ENCODE results near the gene RAB11FIP4.
A peak's percentile ranks its signal among the peaks of the same experiment; 100 is the strongest.

RAB11FIP4 gene

DNA sequence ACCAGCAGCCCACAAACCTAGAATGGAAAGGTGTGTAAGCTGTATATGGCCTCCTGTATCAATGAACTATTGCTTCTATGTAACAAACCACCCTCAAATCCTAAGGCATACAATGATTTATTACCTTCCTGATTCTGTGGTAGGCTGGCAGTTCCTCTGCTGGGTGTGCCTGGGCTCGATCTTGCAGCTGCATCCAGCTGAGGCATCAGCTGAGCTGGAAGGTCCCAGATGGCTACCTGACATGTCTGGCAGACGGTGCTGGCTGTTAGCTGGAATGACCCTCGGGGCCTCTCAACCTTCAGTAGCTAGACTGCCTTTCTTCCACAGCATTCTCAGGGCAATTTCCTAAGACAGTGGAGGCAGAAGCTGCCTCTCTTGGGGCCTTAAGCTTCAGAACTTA is 152.7 kb downstream of the RAB11FIP4 start:
- Histone ChIP-seq H3K27me3 (ENCODE audit: control insufficient read depth, insufficient read depth, low read length) (no peaks in the 10 kb centered on the region), H3K27ac (ENCODE audit: low read depth, low read length) (no peak overlapping the region), H3K4me3 (ENCODE audit: low read depth, low read length) (no peak overlapping the region), H3K9me3 (ENCODE audit: control insufficient read depth, insufficient read depth, low read depth, low read length) (no peaks in the 10 kb centered on the region), H3K36me3 (ENCODE audit: control insufficient read depth, insufficient read depth, low read length) (no peaks in the 10 kb centered on the region), H3K9ac (ENCODE audit: low read length) (no peak overlapping the region), H3K4me1 (ENCODE audit: control insufficient read depth, insufficient read depth, low read length) (no peaks in the 10 kb centered on the region)

DNA sequence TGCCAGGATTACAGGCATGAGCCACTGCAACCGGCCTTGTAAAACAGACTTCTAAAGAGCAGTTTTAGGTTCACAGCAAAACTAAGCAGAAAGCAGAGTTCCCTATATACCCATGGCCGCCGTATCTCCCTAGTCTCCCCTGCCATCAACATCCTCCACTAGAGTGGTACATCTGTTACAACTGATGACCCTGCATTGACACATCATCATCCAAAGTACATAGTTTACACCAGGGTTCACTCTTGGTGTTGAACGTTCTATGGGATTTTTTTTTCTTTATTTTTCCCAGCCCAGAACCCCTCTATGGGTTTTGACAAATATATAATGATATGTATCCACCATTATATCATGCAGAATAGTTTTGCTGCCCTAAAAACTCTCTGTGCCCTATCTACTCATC is 155.2 kb downstream of the RAB11FIP4 start:
- Histone ChIP-seq H3K4me1 (ENCODE audit: control insufficient read depth, insufficient read depth, low read length) (no peaks in the 10 kb centered on the region), H3K36me3 (ENCODE audit: control insufficient read depth, insufficient read depth, low read length) (no peaks in the 10 kb centered on the region), H3K27me3 (ENCODE audit: control insufficient read depth, insufficient read depth, low read length) (peaks cover 6% of the 10 kb centered on the region; the same call in 1 of the 2 replicates), H3K9ac (ENCODE audit: low read length) (no peak overlapping the region), H3K27ac (ENCODE audit: low read depth, low read length) (no peak overlapping the region), H3K9me3 (ENCODE audit: control insufficient read depth, insufficient read depth, low read depth, low read length) (no peaks in the 10 kb centered on the region), H3K4me3 (ENCODE audit: low read depth, low read length) (no peak overlapping the region)

DNA sequence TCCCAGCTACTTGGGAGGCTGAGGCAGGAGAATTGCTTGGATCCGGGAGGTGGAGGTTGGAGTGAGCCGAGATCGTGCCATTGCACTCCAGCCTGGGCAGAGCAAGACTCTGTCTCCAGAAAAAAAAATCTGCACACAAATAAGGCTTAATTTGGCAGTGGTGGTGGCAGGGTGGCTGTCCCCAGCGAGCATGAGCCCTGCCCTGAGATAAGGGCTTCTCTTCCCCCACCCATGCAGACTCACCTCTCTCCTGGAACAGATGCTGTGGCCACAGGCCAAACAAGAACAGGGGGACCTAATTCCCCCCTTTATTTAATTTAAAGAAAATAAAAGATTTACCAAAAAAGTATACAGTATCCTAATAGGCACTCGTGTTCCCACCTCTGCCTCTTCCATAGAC is 157.2 kb downstream of the RAB11FIP4 start:
- peak overlapping the region; percentile 98 for H3K4me3 ChIP-seq (ENCODE audit: low read depth, low read length)
- no peaks in the 10 kb centered on the region for H3K4me1 ChIP-seq (ENCODE audit: control insufficient read depth, insufficient read depth, low read length)
- no peaks in the 10 kb centered on the region for H3K9me3 ChIP-seq (ENCODE audit: control insufficient read depth, insufficient read depth, low read depth, low read length)
- H3K27ac ChIP-seq (ENCODE audit: low read depth, low read length) = no peak overlapping the region
- peak overlapping the region; percentile 86 for H3K9ac ChIP-seq (ENCODE audit: low read length)
- no peaks in the 10 kb centered on the region for H3K36me3 ChIP-seq (ENCODE audit: control insufficient read depth, insufficient read depth, low read length)
- H3K27me3 ChIP-seq (ENCODE audit: control insufficient read depth, insufficient read depth, low read length) = peaks cover 6% of the 10 kb centered on the region; the same call in 1 of the 2 replicates

DNA sequence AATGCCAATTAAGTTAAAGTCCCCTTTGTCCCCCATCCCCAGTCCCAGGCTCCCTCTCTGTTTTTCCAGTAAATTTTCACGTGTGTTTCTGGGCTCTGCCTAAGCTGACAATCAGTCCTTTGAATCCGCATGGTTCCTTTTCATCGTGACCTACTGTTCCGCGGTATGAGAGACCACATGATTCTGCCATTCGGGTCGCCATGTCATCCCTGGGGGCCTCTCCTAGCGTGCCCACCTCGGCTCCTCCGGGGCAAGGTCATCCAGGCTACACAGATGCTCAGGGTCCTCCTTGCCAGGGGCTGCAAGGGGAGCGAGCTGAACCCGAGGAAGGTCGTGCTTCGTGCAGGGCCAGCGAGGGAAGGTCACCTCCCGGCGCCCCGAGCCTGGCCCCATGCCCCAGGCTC is 157.6 kb downstream of the RAB11FIP4 start:
- no peaks in the 10 kb centered on the region for H3K4me1 ChIP-seq (ENCODE audit: control insufficient read depth, insufficient read depth, low read length)
- peak overlapping the region; percentile 98 for H3K4me3 ChIP-seq (ENCODE audit: low read depth, low read length)
- H3K36me3 ChIP-seq (ENCODE audit: control insufficient read depth, insufficient read depth, low read length) = no peaks in the 10 kb centered on the region
- H3K27ac ChIP-seq (ENCODE audit: low read depth, low read length) = peak overlapping the region; percentile 59; the same call in 1 of the 2 replicates
- no peaks in the 10 kb centered on the region for H3K9me3 ChIP-seq (ENCODE audit: control insufficient read depth, insufficient read depth, low read depth, low read length)
- H3K27me3 ChIP-seq (ENCODE audit: control insufficient read depth, insufficient read depth, low read length) = peaks cover 6% of the 10 kb centered on the region; the same call in 1 of the 2 replicates
- H3K9ac ChIP-seq (ENCODE audit: low read length) = peak overlapping the region; percentile 86

DNA sequence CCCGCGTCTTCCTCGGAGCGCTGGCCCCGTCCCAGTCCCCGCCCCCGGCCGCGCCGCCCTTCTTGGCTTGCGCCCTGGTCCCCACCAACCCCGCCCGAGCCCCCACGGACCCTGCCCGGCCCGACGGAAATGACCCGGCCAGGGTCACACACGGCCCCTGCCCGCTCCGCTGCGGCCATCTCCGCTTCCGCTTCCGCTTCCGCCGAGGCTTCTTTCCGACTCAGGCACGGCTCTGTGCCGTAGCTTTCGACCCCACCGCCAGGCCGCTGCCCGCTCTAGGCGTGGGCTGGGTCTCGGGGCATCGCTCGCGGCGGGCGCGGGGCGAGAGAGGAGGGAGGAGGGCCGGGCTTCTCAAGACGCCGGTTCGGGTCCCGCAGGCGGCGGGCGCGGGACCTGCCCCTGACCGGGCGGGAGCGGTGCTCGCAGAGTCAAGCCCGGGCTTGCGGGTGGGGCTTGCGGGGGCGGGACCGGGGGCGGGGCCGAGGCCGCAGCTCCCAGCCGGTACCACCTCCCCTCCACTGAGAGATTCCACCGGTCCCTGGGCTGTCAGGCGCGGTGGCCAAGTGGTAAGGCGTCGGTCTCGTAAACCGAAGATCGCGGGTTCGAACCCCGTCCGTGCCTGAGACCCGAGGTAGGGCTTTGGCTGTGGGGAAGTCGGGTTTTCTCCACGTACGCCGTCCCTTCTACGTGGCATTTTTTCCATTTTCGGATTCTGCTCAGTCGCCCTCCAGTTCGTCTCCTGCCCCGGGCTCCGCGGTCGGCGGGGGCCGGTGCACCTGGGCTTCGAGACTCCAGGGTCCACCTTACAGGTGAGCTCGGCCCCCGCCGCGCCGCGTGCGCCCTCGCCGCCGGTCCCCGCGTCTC is 158.3 kb downstream of the RAB11FIP4 start:
- H3K36me3 ChIP-seq (ENCODE audit: control insufficient read depth, insufficient read depth, low read length) = no peaks in the 10 kb centered on the region
- H3K4me1 ChIP-seq (ENCODE audit: control insufficient read depth, insufficient read depth, low read length) = no peaks in the 10 kb centered on the region
- H3K9me3 ChIP-seq (ENCODE audit: control insufficient read depth, insufficient read depth, low read depth, low read length) = no peaks in the 10 kb centered on the region
- peaks cover 12% of the 10 kb centered on the region; the same call in 1 of the 2 replicates for H3K27me3 ChIP-seq (ENCODE audit: control insufficient read depth, insufficient read depth, low read length)
- peak overlapping the region; percentile 98 for H3K4me3 ChIP-seq (ENCODE audit: low read depth, low read length)
- peak overlapping the region; percentile 86 for H3K9ac ChIP-seq (ENCODE audit: low read length)
- H3K27ac ChIP-seq (ENCODE audit: low read depth, low read length) = peak overlapping the region; percentile 59; the same call in 1 of the 2 replicates

DNA sequence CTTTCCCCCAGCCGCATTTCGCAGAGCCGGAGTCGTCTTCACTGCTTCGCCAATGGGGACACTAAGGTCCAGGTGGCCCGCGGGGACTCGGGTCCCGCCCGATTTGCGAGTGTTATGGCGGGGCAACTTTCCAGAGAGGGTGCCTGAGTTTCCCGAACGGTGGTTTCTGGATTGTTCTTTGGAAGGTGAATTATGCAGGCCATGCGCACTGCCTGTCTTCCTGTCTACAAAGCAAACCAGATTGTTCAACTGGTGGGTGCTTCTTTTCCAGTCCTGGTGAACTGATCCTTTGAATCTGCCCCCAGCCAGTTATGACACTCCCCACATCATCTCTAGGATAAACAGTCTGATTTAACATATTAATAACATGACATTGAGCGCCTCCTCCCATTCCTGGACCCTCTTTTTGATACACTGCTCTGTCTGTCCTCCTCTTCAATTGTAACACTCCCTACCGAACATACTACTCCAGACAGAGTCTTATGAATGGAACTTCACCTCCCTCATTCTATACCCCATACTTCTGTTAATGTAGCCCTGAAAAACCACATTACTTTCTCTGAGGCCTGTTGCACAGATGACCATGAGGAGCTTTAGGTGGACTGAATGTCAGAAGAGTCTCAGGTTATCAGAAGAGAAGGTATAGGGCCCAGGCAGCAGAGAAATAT is 159.0 kb downstream of the RAB11FIP4 start:
- H3K36me3 ChIP-seq (ENCODE audit: control insufficient read depth, insufficient read depth, low read length) = no peaks in the 10 kb centered on the region
- no peaks in the 10 kb centered on the region for H3K4me1 ChIP-seq (ENCODE audit: control insufficient read depth, insufficient read depth, low read length)
- peaks cover 16% of the 10 kb centered on the region; the same call in 1 of the 2 replicates for H3K27me3 ChIP-seq (ENCODE audit: control insufficient read depth, insufficient read depth, low read length)
- peak overlapping the region; percentile 57 for H3K9ac ChIP-seq (ENCODE audit: low read length)
- H3K27ac ChIP-seq (ENCODE audit: low read depth, low read length) = no peak overlapping the region
- no peaks in the 10 kb centered on the region for H3K9me3 ChIP-seq (ENCODE audit: control insufficient read depth, insufficient read depth, low read depth, low read length)
- peak overlapping the region; percentile 62 for H3K4me3 ChIP-seq (ENCODE audit: low read depth, low read length)

DNA sequence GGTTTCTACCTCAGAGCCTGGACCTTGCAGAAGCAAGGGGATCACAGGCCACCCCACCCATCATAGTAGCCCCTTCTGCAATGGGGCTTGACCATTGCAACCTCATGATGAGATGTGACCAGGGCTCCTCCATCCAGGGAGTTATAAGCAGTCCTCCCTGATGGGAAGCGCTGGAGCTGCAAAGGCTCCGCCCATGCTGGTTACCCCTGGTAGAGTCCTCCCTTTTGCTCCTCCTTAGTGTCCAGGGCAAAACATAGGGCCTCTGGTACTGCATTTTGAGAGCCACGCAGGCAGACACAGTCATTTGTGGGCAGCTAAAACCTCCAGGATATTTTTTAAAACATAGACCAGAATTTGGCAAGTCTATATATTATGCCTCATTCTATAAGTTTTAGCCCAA is 161.1 kb downstream of the RAB11FIP4 start:
- H3K4me3 ChIP-seq (ENCODE audit: low read depth, low read length) = no peak overlapping the region
- H3K9ac ChIP-seq (ENCODE audit: low read length) = no peak overlapping the region
- no peaks in the 10 kb centered on the region for H3K4me1 ChIP-seq (ENCODE audit: control insufficient read depth, insufficient read depth, low read length)
- H3K27me3 ChIP-seq (ENCODE audit: control insufficient read depth, insufficient read depth, low read length) = peaks cover 16% of the 10 kb centered on the region; the same call in 1 of the 2 replicates
- no peaks in the 10 kb centered on the region for H3K9me3 ChIP-seq (ENCODE audit: control insufficient read depth, insufficient read depth, low read depth, low read length)
- H3K27ac ChIP-seq (ENCODE audit: low read depth, low read length) = no peak overlapping the region
- H3K36me3 ChIP-seq (ENCODE audit: control insufficient read depth, insufficient read depth, low read length) = no peaks in the 10 kb centered on the region

DNA sequence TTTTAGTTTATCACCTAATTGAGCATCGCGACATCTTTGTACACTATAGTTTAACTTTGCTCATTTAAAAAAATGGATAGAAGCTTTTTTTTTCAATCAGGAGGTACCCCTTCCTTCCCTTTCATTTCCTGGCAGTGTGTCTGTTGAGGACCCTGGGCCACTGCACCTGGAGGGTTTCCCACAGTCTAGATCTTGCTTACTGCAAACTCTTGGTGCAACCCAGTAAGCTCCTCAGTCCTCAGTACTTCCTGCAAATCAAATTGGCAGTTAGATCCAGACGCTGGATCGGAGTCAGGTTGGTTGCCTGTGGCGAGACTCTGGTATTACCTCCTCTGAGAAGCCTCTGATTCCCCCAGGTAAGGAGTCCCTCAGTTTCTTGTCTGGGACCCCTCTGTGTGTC is 162.0 kb downstream of the RAB11FIP4 start:
- Histone ChIP-seq H3K9me3 (ENCODE audit: control insufficient read depth, insufficient read depth, low read depth, low read length) (no peaks in the 10 kb centered on the region), H3K27me3 (ENCODE audit: control insufficient read depth, insufficient read depth, low read length) (peaks cover 24% of the 10 kb centered on the region), H3K4me1 (ENCODE audit: control insufficient read depth, insufficient read depth, low read length) (no peaks in the 10 kb centered on the region; the same call in 1 of the 2 replicates), H3K36me3 (ENCODE audit: control insufficient read depth, insufficient read depth, low read length) (no peaks in the 10 kb centered on the region), H3K4me3 (ENCODE audit: low read depth, low read length) (no peak overlapping the region), H3K27ac (ENCODE audit: low read depth, low read length) (no peak overlapping the region), H3K9ac (ENCODE audit: low read length) (no peak overlapping the region)

DNA sequence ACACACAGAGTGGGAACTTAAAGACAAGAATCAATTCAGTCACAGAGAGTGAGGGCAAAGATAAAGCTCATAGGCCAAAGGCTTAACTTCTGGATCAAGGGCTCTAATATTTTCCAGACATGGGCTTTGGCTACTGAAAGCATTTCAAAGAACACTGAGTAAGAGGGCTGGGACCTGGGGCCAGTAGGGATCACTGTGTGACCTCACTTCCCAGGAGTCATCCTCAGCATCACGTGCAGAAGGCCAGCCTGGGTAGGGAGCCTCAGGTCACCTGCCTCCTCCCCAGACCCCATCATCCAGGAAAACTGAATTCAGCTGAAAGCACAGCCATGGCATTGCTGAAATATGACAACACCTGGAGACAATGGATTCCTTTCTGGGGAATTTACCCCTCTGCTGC is 163.5 kb downstream of the RAB11FIP4 start:
- H3K4me3 ChIP-seq (ENCODE audit: low read depth, low read length) = no peak overlapping the region
- peaks cover 31% of the 10 kb centered on the region for H3K27me3 ChIP-seq (ENCODE audit: control insufficient read depth, insufficient read depth, low read length)
- no peaks in the 10 kb centered on the region for H3K9me3 ChIP-seq (ENCODE audit: control insufficient read depth, insufficient read depth, low read depth, low read length)
- H3K36me3 ChIP-seq (ENCODE audit: control insufficient read depth, insufficient read depth, low read length) = no peaks in the 10 kb centered on the region
- H3K27ac ChIP-seq (ENCODE audit: low read depth, low read length) = no peak overlapping the region
- no peak overlapping the region for H3K9ac ChIP-seq (ENCODE audit: low read length)
- H3K4me1 ChIP-seq (ENCODE audit: control insufficient read depth, insufficient read depth, low read length) = no peaks in the 10 kb centered on the region; the same call in 1 of the 2 replicates

DNA sequence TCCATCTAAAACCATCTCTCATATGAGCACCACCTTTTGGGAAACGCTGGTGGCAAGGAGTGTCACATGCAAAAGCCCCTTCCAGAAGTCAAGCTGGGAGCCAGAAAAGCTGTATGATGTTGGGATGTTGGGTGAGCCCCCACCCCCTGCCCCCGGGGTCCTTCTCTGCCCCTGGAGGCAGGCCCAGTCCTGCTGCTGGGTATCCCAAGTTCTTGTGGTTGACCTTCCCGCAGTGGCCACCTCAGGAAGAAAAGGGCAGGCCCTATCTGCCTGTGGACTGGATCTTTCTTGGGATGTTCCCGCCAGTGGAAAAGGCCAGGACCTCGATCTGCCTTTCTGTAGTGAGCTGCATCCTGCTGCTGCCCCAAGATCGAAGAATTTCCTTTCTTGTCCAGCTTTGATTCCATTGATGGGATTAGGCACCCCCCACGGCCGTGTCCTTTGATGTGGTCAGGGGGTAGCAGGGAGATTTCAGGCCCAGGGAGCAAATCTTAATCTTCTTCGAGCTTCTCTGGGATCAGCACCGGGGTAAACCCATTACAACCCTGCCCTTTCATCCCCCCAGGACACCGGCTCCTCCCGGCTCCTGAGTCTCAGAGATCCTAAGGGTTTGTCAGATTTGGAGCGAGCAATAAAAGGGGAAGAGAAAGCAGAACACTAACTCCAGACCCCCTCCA is 165.6 kb downstream of the RAB11FIP4 start:
- H3K27me3 ChIP-seq (ENCODE audit: control insufficient read depth, insufficient read depth, low read length) = peaks cover 33% of the 10 kb centered on the region
- H3K27ac ChIP-seq (ENCODE audit: low read depth, low read length) = no peak overlapping the region
- H3K4me1 ChIP-seq (ENCODE audit: control insufficient read depth, insufficient read depth, low read length) = peaks cover 20% of the 10 kb centered on the region
- H3K9me3 ChIP-seq (ENCODE audit: control insufficient read depth, insufficient read depth, low read depth, low read length) = no peaks in the 10 kb centered on the region
- H3K9ac ChIP-seq (ENCODE audit: low read length) = no peak overlapping the region
- H3K36me3 ChIP-seq (ENCODE audit: control insufficient read depth, insufficient read depth, low read length) = no peaks in the 10 kb centered on the region
- no peak overlapping the region for H3K4me3 ChIP-seq (ENCODE audit: low read depth, low read length)
